ENCODE data around the gene CYP4V2. TPM values are rescaled to one million over a fixed set of nuclear protein-coding genes. Genes with fewer than 3 reads are reported as not detected.

CYP4V2 gene
- total and polyA plus RNA-seq, 2 donors from 2014 or later = 29.5 to 69.8 TPM

DNA sequence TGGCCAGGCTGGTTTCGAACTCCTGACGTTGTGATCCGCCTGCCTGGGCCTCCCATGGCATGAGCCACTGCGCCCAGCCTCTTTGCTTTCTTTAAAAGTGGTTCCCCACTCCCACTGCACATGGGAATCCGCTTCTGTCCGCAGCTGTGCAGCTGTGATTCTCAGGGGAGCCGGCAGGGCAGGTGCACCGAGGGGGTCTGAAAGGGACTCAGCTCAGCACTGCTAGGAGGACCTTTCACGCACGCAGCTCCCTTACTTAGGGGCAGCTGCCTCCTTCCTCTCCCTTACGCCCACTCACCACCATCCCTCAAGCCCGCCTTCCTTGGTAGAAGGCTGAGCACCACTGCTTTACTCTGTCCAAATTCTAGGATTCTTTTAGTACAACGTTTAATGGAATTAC is 40.4 kb upstream of the CYP4V2 start:
- Histone ChIP-seq H3K9ac (ENCODE audit: low read length in 3 of 3) (no peak overlapping the region), H3K4me3 (ENCODE audit: low read length in 3 of 3) (no peak overlapping the region), H3K27me3 (ENCODE audit: control insufficient read depth, insufficient read depth, low read length) (no peaks in the 10 kb centered on the region), H3K36me3 (ENCODE audit: control insufficient read depth in 2 of 3, insufficient read depth in 3 of 3, low read length in 3 of 3) (peaks cover 2 to 13% (median 6%) of the 10 kb centered on the region in 3 donors), H3K9me3 (ENCODE audit: control insufficient read depth in 2 of 3, insufficient read depth in 1 of 3, low read length in 3 of 3) (no peaks in the 10 kb centered on the region), H3K4me1 (ENCODE audit: control insufficient read depth in 2 of 3, insufficient read depth in 2 of 3, low read depth in 1 of 3, low read length in 3 of 3) (peaks cover 0 to 12% (median 7%) of the 10 kb centered on the region in 3 donors), H3K27ac (ENCODE audit: low read depth in 2 of 2, low read length in 2 of 2) (no peak overlapping the region)
- TF ChIP-seq, protein P1, sequence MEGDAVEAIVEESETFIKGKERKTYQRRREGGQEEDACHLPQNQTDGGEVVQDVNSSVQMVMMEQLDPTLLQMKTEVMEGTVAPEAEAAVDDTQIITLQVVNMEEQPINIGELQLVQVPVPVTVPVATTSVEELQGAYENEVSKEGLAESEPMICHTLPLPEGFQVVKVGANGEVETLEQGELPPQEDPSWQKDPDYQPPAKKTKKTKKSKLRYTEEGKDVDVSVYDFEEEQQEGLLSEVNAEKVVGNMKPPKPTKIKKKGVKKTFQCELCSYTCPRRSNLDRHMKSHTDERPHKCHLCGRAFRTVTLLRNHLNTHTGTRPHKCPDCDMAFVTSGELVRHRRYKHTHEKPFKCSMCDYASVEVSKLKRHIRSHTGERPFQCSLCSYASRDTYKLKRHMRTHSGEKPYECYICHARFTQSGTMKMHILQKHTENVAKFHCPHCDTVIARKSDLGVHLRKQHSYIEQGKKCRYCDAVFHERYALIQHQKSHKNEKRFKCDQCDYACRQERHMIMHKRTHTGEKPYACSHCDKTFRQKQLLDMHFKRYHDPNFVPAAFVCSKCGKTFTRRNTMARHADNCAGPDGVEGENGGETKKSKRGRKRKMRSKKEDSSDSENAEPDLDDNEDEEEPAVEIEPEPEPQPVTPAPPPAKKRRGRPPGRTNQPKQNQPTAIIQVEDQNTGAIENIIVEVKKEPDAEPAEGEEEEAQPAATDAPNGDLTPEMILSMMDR (IDR thresholded peaks at IDR 0.05; ENCODE audit: borderline replicate concordance, extremely low read depth, insufficient read depth) = no peak
- FAIRE-seq = no peak
- peak in 2 of 5 donors; percentile 36 to 54 for DNase-seq
- intact Hi-C loops (cut with DNase I) = no loop called here

DNA sequence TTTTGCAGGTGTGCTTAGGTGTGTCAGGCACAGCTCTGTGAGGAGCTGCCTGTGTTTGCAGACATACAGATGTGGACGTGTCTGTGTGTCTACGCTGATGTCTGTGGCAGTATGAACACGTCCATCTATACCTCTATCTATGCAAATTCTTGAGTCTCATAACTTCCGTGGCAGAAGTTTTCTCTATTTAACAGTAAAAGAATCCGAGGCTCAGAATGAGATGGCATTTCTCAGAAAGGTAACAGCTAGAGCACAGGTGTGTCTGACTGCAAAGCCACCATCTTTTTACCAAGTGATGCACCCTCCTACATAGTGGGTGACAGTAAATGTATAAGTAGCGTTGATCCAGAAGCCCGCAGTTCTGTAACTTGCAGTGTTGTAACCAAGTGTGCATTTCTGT is 39.9 kb upstream of the CYP4V2 start:
- Histone ChIP-seq H3K27ac (ENCODE audit: low read depth in 2 of 2, low read length in 2 of 2) (no peak overlapping the region), H3K36me3 (ENCODE audit: control insufficient read depth in 2 of 3, insufficient read depth in 3 of 3, low read length in 3 of 3) (peaks cover 2 to 13% (median 6%) of the 10 kb centered on the region in 3 donors), H3K27me3 (ENCODE audit: control insufficient read depth, insufficient read depth, low read length) (no peaks in the 10 kb centered on the region), H3K9ac (ENCODE audit: low read length in 3 of 3) (no peak overlapping the region), H3K4me1 (ENCODE audit: control insufficient read depth in 2 of 3, insufficient read depth in 2 of 3, low read depth in 1 of 3, low read length in 3 of 3) (peaks cover 0 to 7% (median 7%) of the 10 kb centered on the region in 3 donors), H3K9me3 (ENCODE audit: control insufficient read depth in 2 of 3, insufficient read depth in 1 of 3, low read length in 3 of 3) (no peaks in the 10 kb centered on the region), H3K4me3 (ENCODE audit: low read length in 3 of 3) (no peak overlapping the region)
- no peak for DNase-seq
- intact Hi-C loops (cut with DNase I) = no loop called here
- no peak for FAIRE-seq
- TF ChIP-seq, protein P1 (IDR thresholded peaks at IDR 0.05; ENCODE audit: borderline replicate concordance, extremely low read depth, insufficient read depth) = no peak

DNA sequence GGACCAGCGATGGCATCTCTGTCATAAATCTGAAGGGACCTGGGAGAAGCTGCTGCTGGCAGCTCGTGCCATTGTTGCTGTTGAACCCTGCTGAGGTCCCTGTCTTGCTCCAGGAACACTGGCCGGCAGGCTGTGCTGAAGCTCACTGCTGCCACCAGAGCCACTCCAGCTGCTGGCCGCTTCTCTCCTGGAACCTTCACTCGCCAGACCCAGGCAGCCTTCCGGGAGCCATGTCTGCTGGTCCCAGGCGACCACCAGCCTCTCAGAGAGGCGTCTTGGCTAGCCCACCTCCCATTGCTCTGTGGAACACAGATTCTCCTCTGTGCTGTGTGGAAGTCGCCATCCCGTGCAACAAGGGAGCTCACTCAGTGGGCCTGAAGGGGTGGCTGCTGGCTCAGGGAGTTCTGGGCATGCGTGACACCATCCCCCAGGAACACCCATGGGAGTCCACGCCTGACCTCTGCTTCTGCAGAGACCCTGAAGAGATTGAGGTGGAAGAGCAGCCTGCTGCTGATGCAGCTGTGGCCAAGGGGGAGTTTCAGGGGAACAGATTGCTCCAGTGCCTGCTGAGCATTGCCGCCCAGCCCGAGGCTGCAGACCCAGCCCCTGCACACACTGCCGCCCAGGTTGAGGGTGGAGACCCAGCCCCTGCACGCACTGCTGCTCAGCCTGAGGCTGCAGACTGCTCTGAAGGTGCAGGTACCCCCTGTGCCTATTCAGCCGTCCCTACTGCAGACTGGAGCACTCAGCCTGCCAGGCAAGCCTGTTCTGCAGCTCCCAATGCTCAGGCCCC is 33.1 kb upstream of the CYP4V2 start:
- Histone ChIP-seq H3K36me3 (ENCODE audit: control insufficient read depth in 2 of 3, insufficient read depth in 3 of 3, low read length in 3 of 3) (peaks cover 13 to 28% (median 16%) of the 10 kb centered on the region in 3 donors), H3K27me3 (ENCODE audit: control insufficient read depth, insufficient read depth, low read length) (no peaks in the 10 kb centered on the region), H3K9me3 (ENCODE audit: control insufficient read depth in 2 of 3, insufficient read depth in 1 of 3, low read length in 3 of 3) (peaks cover 0 to 1% (median 0%) of the 10 kb centered on the region in 3 donors), H3K4me1 (ENCODE audit: control insufficient read depth in 2 of 3, insufficient read depth in 2 of 3, low read depth in 1 of 3, low read length in 3 of 3) (peaks cover 0 to 6% (median 0%) of the 10 kb centered on the region in 3 donors), H3K27ac (ENCODE audit: low read depth in 2 of 2, low read length in 2 of 2) (no peak overlapping the region), H3K9ac (ENCODE audit: low read length in 3 of 3) (no peak overlapping the region), H3K4me3 (ENCODE audit: low read length in 3 of 3) (no peak overlapping the region)
- peak in 4 of 5 donors; percentile 54 to 83 (median 70) for DNase-seq
- intact Hi-C loops (cut with DNase I) = no loop called here
- FAIRE-seq = no peak
- TF ChIP-seq, protein P1 (IDR thresholded peaks at IDR 0.05; ENCODE audit: borderline replicate concordance, extremely low read depth, insufficient read depth) = no peak

Measured in kidney (tissue), 14 donors.